Activated T-cell treated with anti-CD3 and anti-CD28 coated beads, Interleukin-2, amount 50 U/mL, for 24 hours (primary cell): ENCODE data around the gene TSPAN18.
"Not testable (repeated sequence)": the region's sequence is repeated elsewhere in the genome, so short reads cannot be mapped to it uniquely, and the experiment has no call there.

ENCODE experiments used
- DNase-seq: peaks from one replicate; pipeline ENCODE4 v3.0.0-alpha.2; 2020
- H3K27ac Mint-ChIP-seq: 2 replicates; pipeline ENCODE4 v1.8.0; 2020; ENCODE audit warnings: mild to moderate bottlenecking, mixed read lengths
- H3K27me3 Mint-ChIP-seq: 2 replicates; pipeline ENCODE4 v1.8.0; 2020; ENCODE audit warnings: mixed read lengths
- H3K36me3 Mint-ChIP-seq: 2 replicates; pipeline ENCODE4 v1.8.0; 2020; ENCODE audit warnings: low read depth, mixed read lengths
- H3K4me1 Mint-ChIP-seq: 2 replicates; pipeline ENCODE4 v1.8.0; 2020; ENCODE audit warnings: low read depth, mixed read lengths
- H3K4me3 Mint-ChIP-seq: 2 replicates; pipeline ENCODE4 v1.8.0; 2020; ENCODE audit warnings: mild to moderate bottlenecking, moderate library complexity, mixed read lengths
- H3K9me3 Mint-ChIP-seq: 2 replicates; pipeline ENCODE4 v1.8.0; 2020; ENCODE audit warnings: mixed read lengths

The TSPAN18 gene

DNA sequence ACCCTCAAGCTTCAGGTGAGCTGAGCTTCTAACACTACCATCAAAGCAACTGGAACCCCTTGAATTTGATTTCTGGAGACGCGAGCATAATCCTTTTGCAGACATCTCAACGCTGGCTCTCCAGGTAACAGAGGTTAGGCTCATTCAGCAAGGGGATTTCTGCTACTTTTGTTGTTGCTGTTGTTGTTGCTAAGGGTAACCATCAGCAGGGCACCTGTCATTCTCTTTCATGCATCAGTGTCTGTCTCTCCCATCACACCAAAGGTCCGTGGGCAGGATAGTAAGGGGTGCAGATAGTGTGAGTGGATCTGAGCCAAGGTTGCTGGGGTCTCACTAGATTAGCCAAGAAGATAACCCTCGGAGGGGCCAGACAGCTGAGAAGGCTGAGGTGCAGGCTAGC, 133.6 kb downstream of the TSPAN18 start:
- no peak overlapping the region for H3K4me3 Mint-ChIP-seq

DNA sequence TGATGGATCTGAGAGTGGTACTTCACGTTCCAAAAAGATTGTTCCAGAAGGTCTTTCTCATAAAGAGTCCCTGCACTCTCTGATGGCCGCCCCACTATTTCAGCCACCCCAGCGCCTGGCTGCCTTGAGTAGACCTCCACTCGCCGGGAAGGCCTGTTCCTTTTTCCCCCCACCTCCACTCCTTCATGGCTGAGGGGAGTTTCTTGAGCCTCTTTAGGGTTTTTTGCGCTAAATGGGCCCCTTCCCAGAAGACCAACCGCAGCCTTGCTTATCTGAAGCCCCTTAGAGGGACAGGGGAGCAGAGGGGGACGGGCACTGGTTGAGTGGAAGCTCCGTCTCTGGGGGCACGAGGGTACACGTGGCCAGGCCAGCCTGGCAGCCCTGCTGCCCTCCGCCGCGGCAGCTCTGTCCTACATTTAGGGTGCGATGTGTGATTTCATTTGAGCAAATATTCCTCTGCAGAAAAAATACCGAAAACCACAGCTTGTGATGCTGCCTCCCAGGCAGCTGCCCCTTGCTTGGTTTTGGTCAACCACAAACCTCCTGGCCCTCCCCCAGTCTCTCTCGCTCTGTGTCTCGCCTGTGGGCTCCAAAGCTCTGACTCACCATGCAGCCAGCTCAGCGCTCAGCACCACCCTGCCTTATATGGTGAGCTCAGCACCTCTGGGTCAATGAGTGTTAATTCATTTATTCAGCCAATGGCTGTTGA, 135.2 kb downstream of the TSPAN18 start:
- peaks cover 6% of the 10 kb centered on the region for H3K36me3 Mint-ChIP-seq
- peaks cover 56% of the 10 kb centered on the region for H3K27me3 Mint-ChIP-seq
- H3K9me3 Mint-ChIP-seq, result no peaks in the 10 kb centered on the region
- peak overlapping the region; percentile 90 for H3K27ac Mint-ChIP-seq
- DNase-seq, result peak; percentile 82
- peaks cover 36% of the 10 kb centered on the region for H3K4me1 Mint-ChIP-seq
- H3K4me3 Mint-ChIP-seq, result no peak overlapping the region

More for the DNA sequence above, 133.6 kb downstream of the TSPAN18 start:
- Mint-ChIP-seq H3K9me3 (no peaks in the 10 kb centered on the region), H3K27ac (no peak overlapping the region), H3K36me3 (peaks cover 3% of the 10 kb centered on the region), H3K27me3 (peaks cover 53% of the 10 kb centered on the region), H3K4me1 (peaks cover 50% of the 10 kb centered on the region)
- no peak for DNase-seq

DNA sequence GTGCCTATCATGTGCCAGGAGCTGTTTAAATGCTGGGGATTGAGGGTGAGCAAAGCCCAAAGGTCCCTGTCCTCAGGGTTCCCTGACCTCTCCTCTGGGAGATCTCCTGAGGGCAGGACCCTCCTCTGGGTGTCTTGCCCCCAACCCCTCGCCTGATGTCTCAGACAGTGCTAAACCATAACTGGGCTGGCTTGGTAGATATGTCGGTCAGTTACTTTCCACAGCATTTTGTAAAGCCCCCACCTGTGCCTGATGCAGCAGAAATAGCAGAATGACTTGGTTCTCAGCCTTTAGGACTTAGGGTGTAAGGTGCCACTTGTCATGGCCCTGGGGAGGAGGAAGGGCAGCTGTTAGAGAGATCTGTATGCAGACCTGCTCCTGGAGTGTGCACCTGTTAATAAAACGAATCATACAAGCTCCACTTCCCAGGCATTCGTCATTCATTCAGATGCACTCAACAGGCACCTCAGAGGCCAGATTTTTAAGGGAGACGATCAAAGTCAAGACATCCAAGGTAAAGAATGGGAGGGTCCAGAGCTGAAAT, 135.9 kb downstream of the TSPAN18 start:
- no peaks in the 10 kb centered on the region for H3K9me3 Mint-ChIP-seq
- H3K36me3 Mint-ChIP-seq, result peaks cover 6% of the 10 kb centered on the region
- DNase-seq, result no peak
- H3K27ac Mint-ChIP-seq, result peak overlapping the region; percentile 90
- no peak overlapping the region for H3K4me3 Mint-ChIP-seq
- peaks cover 51% of the 10 kb centered on the region for H3K27me3 Mint-ChIP-seq
- H3K4me1 Mint-ChIP-seq, result peaks cover 36% of the 10 kb centered on the region

DNA sequence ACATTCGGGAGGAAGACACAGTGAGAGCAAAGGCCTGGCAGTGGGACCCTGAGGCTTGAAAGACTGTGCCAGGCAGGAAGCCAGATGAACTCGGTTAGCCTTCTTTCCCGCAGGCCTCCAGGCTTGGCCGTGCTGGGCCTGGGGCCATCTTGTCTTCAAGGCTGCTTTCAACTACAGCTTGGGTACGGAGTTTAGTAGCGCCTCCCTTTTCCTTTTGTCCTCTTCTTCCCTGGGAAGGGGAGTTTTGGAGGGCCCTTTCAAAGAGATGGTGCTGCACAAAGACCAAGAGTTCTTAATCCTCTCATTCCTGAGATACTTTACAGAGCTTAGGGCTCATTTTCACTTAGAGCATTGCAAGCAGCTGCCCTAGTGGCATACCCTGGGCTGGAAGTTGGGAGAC, 136.5 kb downstream of the TSPAN18 start:
- no peak overlapping the region for H3K4me3 Mint-ChIP-seq
- no peak for DNase-seq
- H3K27me3 Mint-ChIP-seq, result peaks cover 45% of the 10 kb centered on the region
- H3K27ac Mint-ChIP-seq, result no peak overlapping the region
- H3K4me1 Mint-ChIP-seq, result peaks cover 34% of the 10 kb centered on the region
- no peaks in the 10 kb centered on the region for H3K9me3 Mint-ChIP-seq
- peaks cover 6% of the 10 kb centered on the region for H3K36me3 Mint-ChIP-seq

DNA sequence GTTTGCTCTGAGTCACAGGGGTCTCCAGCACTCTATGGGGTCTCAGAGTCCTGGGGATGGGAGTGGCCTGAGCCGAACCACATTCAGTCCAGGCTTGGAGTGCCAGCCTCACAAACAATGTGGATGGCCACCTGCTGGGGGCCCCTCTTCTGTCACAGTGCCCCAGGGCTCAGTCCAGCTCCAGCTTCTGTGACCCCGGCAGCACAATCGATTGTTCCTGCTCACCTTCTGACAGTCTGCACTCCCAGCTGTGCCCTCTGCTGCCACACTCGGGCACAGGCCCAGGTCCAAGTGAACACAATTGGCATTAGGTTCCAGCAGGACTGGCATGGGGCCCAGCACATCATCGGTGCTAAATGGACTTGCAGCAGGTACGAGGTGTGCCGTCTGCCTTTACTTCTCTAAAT, 139.1 kb downstream of the TSPAN18 start:
- Mint-ChIP-seq H3K36me3 (peaks cover 8% of the 10 kb centered on the region), H3K4me1 (peaks cover 21% of the 10 kb centered on the region), H3K27ac (no peak overlapping the region), H3K9me3 (peaks cover 2% of the 10 kb centered on the region), H3K27me3 (peaks cover 24% of the 10 kb centered on the region), H3K4me3 (no peak overlapping the region)
- DNase-seq, result no peak

DNA sequence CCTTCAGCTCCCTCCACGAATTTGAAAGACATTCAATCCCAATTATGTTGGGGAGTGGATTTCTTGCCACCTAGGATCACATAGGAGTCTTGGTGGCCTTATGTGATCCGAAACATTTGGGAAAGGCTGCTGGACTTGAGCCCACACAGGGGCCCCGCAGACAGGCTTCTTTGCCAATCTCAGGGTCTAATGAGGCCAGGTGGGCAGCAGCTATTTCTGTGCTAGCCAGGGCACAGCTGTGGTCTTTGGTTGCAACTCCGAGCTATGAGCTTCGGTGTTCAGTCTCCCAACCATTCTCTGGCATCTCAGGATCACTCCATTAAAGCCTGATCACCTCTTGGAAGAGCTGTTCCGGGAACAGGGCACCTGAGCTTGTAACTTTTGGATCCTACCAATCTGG, 139.5 kb downstream of the TSPAN18 start:
- no peak overlapping the region for H3K4me3 Mint-ChIP-seq
- H3K27me3 Mint-ChIP-seq, result peaks cover 21% of the 10 kb centered on the region
- no peak overlapping the region for H3K27ac Mint-ChIP-seq
- H3K36me3 Mint-ChIP-seq, result peaks cover 10% of the 10 kb centered on the region
- DNase-seq, result no peak
- peaks cover 18% of the 10 kb centered on the region for H3K4me1 Mint-ChIP-seq
- H3K9me3 Mint-ChIP-seq, result peaks cover 2% of the 10 kb centered on the region

DNA sequence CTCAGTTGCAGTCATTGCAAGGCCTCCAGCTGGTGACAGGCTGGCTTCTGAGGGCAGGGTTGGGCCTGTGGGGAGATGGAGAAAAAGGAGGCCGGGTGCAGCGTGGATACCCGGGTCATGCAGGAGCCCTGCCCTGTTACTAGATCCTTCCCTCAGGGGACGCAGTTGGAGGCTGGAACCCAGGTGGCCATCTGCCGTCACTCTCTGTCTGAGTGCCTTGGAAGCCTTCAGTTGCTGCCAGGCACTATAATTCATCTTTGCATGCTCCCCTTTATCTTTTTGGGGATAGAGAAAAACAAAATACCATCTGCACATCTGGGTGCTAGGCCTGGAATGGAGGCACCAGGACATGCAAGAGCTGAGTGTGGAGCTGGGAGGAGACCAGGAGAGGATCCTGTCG, 141.3 kb downstream of the TSPAN18 start:
- H3K4me3 Mint-ChIP-seq, result no peak overlapping the region
- H3K9me3 Mint-ChIP-seq, result peaks cover 2% of the 10 kb centered on the region
- no peak for DNase-seq
- H3K27me3 Mint-ChIP-seq, result peaks cover 17% of the 10 kb centered on the region
- peaks cover 10% of the 10 kb centered on the region for H3K36me3 Mint-ChIP-seq
- H3K4me1 Mint-ChIP-seq, result peaks cover under 1% of the 10 kb centered on the region
- H3K27ac Mint-ChIP-seq, result no peak overlapping the region

DNA sequence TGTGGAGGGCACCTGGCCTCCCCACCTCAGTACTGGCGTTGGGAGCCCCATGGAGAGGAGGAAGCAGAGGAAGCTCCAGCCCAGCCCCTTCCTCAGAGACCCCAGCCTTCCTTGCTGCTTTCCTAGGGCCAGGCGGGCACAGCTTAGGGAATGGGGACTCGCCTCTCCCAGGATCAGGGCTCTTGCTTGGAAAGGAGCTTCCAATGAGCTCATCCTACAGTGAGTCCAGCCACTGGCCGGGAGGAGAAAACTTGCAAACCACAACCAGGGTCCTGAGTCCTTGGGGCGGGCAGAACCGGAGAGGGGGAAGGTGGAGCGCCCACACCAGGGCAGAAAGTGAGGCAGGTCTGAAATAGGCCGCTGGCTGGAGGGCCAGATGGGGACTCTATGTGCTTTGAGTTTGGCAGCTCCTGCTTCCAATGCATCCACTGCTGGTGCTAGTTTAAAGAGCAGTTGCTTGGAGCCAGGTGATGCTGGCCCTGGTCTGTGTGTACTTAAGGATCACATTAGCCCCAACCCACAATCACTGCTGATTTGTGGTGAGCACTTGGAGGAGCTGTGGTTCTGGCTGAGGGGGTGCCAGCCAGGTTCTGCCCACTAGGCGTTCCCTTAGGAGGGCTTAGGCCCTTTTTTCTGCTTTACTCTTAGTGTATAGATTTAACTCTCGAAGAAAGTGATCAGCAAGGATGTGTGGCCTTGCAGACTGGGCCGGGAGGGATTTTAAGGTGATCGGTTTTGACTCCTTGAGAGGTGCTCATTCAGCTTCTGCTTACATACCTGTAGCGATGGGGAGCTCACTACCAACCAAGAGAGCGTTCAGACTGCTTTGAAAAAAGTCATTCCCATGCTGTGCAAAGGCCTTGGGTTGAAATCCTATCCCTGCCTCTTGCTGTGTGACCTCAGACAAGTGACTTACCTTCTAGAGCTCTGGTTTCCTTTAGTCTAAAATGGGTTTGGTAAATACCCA, 142.0 kb downstream of the TSPAN18 start:
- Mint-ChIP-seq H3K4me1 (no peaks in the 10 kb centered on the region), H3K9me3 (peaks cover 2% of the 10 kb centered on the region), H3K4me3 (no peak overlapping the region), H3K36me3 (peaks cover 10% of the 10 kb centered on the region), H3K27me3 (peaks cover 14% of the 10 kb centered on the region), H3K27ac (no peak overlapping the region)
- DNase-seq, result no peak

DNA sequence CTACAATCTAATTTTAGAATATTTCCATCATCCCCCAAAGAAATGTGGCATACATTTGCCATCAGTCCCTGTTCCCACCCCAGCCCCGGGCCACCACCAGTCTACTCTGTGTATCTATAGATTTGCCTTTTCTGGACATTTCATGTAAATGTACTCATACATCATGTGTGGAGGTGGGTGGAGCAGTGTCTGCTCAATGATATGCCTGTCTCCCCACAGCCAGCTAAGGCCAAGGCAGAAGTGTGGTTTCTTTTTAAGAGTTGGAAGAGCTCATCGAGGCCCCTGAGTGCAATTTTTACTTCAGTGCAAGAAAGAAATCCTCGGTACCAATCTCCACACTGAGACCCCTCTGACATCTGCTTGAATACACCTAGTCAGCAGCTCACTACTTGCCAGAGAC, 143.4 kb downstream of the TSPAN18 start:
- Mint-ChIP-seq H3K4me1 (no peaks in the 10 kb centered on the region), H3K27me3 (peaks cover 8% of the 10 kb centered on the region), H3K36me3 (peaks cover 10% of the 10 kb centered on the region), H3K9me3 (peaks cover 2% of the 10 kb centered on the region), H3K4me3 (no peak overlapping the region), H3K27ac (no peak overlapping the region)
- DNase-seq, result no peak

DNA sequence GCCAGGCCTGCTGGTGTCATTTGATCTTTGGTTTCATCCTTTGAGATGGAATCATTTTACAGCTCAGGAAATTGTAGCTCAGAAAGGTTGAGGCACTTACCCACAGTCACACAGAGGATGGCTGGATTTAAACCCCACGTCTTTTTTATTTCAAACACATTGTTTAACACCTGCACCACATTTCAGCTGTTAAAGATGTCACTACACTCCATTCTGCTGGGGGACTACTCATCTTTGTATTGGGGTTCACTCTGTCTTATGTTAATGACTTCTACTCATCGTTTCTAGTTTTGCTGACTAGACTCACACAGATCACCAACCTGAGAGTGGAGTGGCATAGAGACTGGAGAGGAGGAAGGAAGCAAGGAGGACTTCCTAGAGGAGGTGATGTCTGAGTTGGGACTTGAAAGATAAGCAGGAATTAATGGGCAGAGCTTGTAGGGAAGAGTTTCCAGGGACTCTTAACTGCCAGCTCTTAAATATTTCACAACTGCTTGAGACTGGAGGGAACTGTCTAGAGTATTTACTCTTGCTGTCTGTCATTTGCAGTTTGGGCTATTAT, 143.9 kb downstream of the TSPAN18 start:
- H3K4me3 Mint-ChIP-seq, result no peak overlapping the region
- no peak for DNase-seq
- H3K9me3 Mint-ChIP-seq, result peaks cover 2% of the 10 kb centered on the region
- H3K4me1 Mint-ChIP-seq, result no peaks in the 10 kb centered on the region
- H3K36me3 Mint-ChIP-seq, result peaks cover 10% of the 10 kb centered on the region
- H3K27ac Mint-ChIP-seq, result no peak overlapping the region
- peaks cover 7% of the 10 kb centered on the region for H3K27me3 Mint-ChIP-seq

DNA sequence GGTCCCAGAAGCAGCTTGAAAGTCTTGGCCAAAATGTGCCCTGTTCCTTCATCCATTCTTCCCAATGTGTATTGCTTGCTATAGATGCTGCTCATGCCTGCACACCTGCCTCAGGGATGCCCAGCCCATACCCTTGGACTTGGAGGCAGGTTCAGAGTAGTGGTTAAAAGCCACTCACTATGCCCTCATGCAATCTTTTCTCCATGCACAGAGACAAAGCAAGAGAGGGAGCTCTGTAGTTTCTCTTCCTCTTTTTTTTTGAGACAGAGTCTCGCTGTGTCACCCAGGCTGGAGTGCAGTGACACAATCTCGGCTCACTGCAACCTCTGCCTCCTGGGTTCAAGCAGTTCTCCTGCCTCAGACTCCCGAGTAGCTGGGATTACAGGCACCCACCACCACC, 144.9 kb downstream of the TSPAN18 start:
- not testable (repeated sequence) for H3K4me1 Mint-ChIP-seq, H3K9me3 Mint-ChIP-seq, DNase-seq, H3K27ac Mint-ChIP-seq, H3K36me3 Mint-ChIP-seq, H3K4me3 Mint-ChIP-seq, H3K27me3 Mint-ChIP-seq

DNA sequence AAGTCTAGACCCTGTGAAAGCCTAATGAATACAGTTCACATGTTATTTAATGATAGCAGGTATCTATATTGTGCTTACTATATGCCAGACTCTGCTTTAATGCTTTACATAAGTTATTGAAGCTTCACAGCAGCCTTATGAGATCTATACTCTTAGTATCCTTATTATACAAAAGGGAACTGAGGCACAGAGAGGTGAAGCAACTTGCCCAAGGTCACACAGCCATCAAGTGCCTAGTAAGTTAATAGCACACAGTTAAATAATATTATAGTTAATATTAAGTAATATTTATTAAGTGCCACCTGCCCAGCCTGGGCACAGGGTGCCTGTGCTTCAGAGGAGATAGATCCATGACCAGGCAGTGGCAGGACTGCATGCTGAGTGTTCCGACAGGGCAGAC, 145.8 kb downstream of the TSPAN18 start:
- H3K36me3 Mint-ChIP-seq, result peaks cover 7% of the 10 kb centered on the region
- H3K4me3 Mint-ChIP-seq, result no peak overlapping the region
- H3K9me3 Mint-ChIP-seq, result peaks cover 2% of the 10 kb centered on the region
- H3K27me3 Mint-ChIP-seq, result no peaks in the 10 kb centered on the region
- H3K4me1 Mint-ChIP-seq, result no peaks in the 10 kb centered on the region
- H3K27ac Mint-ChIP-seq, result no peak overlapping the region
- no peak for DNase-seq

DNA sequence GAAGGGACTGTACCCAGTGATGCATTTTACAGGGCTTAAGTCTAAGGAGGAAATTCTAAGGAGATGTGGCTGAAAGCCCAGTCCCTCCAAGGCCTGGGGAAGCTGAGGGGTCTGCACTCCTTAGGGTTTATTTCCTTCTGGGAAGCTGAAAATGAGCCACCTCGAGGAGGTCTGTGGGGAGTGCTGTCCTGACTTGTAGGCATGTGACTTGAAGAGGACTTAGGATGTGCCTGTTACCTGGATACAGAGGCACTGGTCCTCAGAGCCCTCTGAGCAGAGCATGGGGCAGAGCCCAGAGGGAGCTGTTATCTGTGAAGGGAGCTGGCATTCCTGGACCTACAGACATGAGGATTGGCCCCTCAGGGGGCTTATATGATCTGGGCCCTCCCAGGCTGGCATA, 146.8 kb downstream of the TSPAN18 start:
- Mint-ChIP-seq H3K27ac (no peak overlapping the region), H3K4me3 (no peak overlapping the region), H3K9me3 (peaks cover 2% of the 10 kb centered on the region), H3K27me3 (no peaks in the 10 kb centered on the region), H3K36me3 (peaks cover 7% of the 10 kb centered on the region), H3K4me1 (no peaks in the 10 kb centered on the region)
- DNase-seq, result no peak

DNA sequence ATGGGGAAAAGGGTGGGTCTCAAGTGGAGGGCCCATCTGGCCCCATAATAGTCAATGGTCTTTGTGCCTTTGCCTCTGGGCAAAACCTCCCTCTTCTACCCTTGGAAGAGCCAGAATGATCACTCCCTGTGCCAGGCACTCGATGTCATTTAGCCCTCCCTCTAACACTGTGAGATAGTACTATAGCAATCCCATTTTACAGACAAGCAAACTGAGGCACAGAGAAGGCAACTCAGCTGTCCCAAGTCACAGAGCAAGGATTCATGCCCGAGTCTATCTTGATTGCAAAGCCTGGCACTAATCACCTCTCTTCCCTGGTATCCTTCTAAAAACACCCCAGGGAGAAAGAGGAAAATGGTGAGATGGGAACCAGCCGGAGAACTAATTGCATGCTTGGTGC, 147.5 kb downstream of the TSPAN18 start:
- Mint-ChIP-seq H3K27me3 (no peaks in the 10 kb centered on the region), H3K9me3 (peaks cover 2% of the 10 kb centered on the region), H3K4me3 (no peak overlapping the region), H3K36me3 (peaks cover 7% of the 10 kb centered on the region), H3K4me1 (no peaks in the 10 kb centered on the region), H3K27ac (no peak overlapping the region)
- DNase-seq, result no peak
